Muscle of arm (tissue), 12 donors: ENCODE measurements around the gene ADCK2. TPM values are rescaled to one million over a fixed set of nuclear protein-coding genes. Genes with fewer than 3 reads are reported as not detected.
"Not testable (repeated sequence)": the region's sequence is repeated elsewhere in the genome, so short reads cannot be mapped to it uniquely, and the experiment has no call there.

Source experiments
- DNase-seq: peaks from one replicate; pipeline ENCODE4 v3.0.0-alpha.2; 2013
- polyA plus RNA-seq, 12 donors: library from polyadenylated mRNA; unstranded; fragments of 120-200 nt; gene quantifications; one replicate each; pipeline ENCODE4 v1.2.1, GENCODE V29; 2013; ENCODE audit not compliant: insufficient read length in 12 of 12

The ADCK2 gene
- polyA plus RNA-seq, 12 donors = 6.8 to 18.3 (median 12.7) TPM; not detected in 1

DNA sequence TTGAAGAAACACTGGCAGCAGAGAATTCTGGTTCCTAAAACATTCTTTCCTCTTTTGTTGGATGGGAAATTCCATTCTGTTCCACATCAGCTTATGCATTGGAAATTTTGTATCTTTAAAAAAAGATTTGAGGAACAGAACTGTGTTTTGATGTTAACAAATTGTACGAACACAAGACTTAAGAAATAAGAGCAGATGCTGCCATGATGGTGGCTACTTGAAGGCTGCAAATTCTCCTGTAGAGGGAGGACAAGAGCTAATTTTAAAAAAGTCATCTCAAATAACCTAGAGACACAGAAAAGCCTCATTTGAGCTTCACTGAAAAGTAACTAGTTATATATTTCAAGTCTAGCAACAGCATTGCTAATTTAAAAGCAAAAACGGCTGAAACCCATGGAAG is 53.5 kb downstream of the ADCK2 start:
- no peak for DNase-seq

DNA sequence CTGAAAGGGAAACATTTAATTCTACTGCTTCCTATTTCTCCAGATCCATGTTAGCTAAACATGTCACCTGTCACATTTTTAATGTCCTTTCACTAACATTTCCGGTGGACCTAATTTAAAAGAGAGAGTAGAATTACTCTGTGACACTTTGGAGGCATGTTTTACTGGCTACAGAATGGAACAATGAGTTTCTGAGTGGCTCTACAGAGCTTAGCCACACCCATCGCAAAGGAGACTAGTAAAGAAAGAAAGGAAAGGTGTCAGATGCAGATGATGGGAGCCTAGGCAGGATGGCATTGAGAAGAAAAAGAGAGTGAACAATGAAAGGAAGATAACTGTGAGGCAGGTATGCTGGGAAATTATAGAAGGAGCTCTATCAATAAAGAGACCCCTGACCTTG is 59.7 kb downstream of the ADCK2 start:
- DNase-seq = no peak

DNA sequence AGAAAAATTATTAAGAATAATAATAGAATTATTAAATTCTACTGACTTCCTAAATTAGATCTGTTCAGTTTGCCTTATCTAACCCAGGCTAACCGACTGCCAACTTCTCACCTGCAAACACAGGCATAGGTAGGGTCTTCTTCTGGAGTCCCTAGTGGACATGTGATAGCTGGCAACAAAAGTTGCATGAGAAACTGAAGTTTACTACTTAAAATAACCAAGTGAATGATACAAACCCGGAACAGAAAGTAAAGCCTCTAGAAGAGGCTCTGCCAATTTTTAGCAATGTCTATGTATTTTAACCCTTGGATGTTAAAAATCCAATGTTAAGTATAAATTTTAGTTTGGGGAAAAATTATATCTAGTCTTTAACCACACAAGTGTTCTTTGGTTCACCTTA is 61.4 kb downstream of the ADCK2 start:
- DNase-seq = no peak

DNA sequence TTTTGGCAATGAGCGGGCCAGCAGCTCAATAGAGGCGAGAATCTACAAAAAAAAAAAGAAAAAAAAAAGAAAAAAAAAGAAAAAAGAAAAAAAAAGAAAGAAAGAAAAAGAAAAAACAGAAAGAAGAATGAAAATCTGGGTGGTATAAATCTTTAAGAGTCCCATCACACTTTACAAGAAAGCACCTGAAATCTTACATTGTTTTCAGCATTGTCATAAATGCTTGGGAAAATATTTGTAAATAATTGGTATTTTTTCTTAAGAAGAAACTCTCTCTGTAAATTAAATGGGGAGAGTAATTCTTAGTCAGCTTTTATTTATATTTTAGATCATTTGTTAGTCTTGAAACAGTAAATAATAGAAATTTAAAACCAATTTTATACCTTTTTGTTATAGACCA is 62.0 kb downstream of the ADCK2 start:
- no peak for DNase-seq

DNA sequence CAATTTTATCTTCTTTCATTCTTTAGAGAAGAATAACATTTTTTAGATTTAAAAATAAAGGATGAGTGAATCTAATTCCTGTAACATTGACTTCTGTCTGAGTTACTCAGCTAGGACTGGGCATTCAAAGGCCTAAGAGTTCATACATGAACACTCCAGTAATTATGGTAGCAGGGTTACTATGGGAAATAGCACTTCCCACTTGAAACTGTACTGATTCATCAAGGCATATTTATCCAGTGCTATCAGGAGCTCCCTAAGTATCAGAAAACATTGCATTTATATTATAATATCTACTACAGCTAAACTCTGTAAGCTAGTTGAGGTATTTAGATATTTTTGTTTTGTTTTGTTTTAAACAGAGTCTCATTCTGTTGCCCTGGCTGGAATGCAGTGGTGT is 65.5 kb downstream of the ADCK2 start:
- no peak for DNase-seq

DNA sequence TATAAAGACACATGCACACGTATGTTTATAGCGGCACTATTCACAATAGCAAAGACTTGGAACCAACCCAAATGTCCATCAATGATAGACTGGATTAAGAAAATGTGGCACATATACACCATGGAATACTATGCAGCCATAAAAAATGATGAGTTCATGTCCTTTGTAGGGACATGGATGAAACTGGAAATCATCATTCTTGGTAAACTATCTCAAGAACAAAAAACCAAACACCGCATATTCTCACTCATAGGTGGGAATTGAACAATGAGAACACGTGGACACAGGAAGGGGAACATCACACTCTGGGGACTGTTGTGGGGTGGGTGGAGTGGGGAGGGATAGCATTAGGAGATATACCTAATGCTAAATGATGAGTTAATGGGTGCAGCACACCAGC is 70.5 kb downstream of the ADCK2 start:
- not testable (repeated sequence) for DNase-seq

DNA sequence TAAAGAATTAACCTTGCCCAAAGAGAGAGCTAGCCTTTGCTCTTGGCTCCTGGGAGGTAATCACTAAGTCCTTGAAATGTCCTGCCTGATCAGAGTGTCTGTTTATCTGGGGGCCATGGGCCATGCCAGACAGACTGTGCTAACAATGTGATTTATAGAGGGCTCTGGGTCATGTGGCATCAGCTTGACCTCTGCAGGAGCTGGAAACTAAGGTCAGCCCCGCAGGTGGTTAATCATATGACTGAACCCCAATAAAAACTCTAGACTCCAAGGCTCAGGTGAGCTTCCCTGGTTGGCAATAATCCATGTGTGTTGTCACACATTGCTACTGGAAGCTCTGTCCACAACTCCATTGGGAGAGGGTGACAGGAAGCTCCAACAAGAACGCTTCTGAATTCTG is 71.3 kb downstream of the ADCK2 start:
- DNase-seq = no peak

Other genes with a start within 250 kb of the ADCK2 start
- 100 to 1,000 TPM in 1 of 12 donors, 10 to 100 TPM in 10, not detected in 1; 55.9 to 111 (median 82.9) TPM for gene MKRN1, start 193.4 kb upstream of the ADCK2 start, polyA plus RNA-seq
- 10 to 100 TPM in 11 of 12 donors, not detected in 1; 35.7 to 76.7 (median 47.6) TPM for gene DENND2A, start 32.1 kb upstream of the ADCK2 start, polyA plus RNA-seq
- gene NDUFB2, start 23.8 kb downstream of the ADCK2 start, polyA plus RNA-seq = 100 to 1,000 TPM in 10 of 12 donors, 10 to 100 TPM in 1, not detected in 1; 77.6 to 167 (median 144) TPM